SJSA1 (cell line): ENCODE data around the gene FMNL2. TPM values are rescaled to one million over a fixed set of nuclear protein-coding genes. Genes with fewer than 3 reads are reported as not detected.

Experiments used
- DNase-seq, 2 experiments: peaks; one replicate each; pipeline ENCODE4 v3.0.0-alpha.2; 2015 to 2020; ENCODE audit warnings: low spot score in 2 of 2, low read depth in 1 of 2
- H3K27ac ChIP-seq: fragments of 250-450 bp; sonication (Bioruptor Pico); 2 replicates; pipeline ENCODE4 v1.5.1; 2020; ENCODE audit warnings: mild to moderate bottlenecking, moderate library complexity
- H3K27me3 ChIP-seq: fragments of 250-450 bp; sonication (Bioruptor Pico); replicated peaks from 2 replicates; pipeline ENCODE4 v1.5.1; 2020; ENCODE audit warnings: mild to moderate bottlenecking, moderate library complexity
- H3K36me3 ChIP-seq: fragments of 250-450 bp; sonication (Bioruptor Pico); 2 replicates; pipeline ENCODE4 v1.5.1; 2020; ENCODE audit warnings: mild to moderate bottlenecking
- H3K4me1 ChIP-seq: fragments of 250-450 bp; sonication (Bioruptor Pico); replicated peaks from 2 replicates; pipeline ENCODE4 v1.6.1; 2021; ENCODE audit warnings: mild to moderate bottlenecking
- H3K4me3 ChIP-seq: fragments of 250-450 bp; sonication (Bioruptor Pico); 2 replicates; pipeline ENCODE4 v1.5.1; 2020; ENCODE audit warnings: mild to moderate bottlenecking
- H3K9me3 ChIP-seq: fragments of 250-450 bp; sonication (Bioruptor Pico); replicated peaks from 2 replicates; pipeline ENCODE4 v1.5.1; 2020; ENCODE audit warnings: mild to moderate bottlenecking
- total RNA-seq: library from RNA; depleted of rRNA; stranded (reverse); fragments of >200 nt; shearing (Covaris generic); gene quantifications from 2 replicates; pipeline ENCODE4 v1.2.3, GENCODE V29; 2014

FMNL2 gene
- total RNA-seq, 1 experiment from 2014 or later: 12.9 TPM

- no peak for DNase-seq
- Histone ChIP-seq H3K27ac (no peak overlapping the region), H3K27me3 (no peaks in the 10 kb centered on the region), H3K9me3 (no peaks in the 10 kb centered on the region), H3K4me3 (no peak overlapping the region), H3K4me1 (peaks cover 37% of the 10 kb centered on the region), H3K36me3 (no peaks in the 10 kb centered on the region)
These were observed 115.2 kb downstream of the FMNL2 start for GRCh38 chr2:152450176-152450575.

- DNase-seq: no peak
- Histone ChIP-seq H3K9me3 (no peaks in the 10 kb centered on the region), H3K36me3 (no peaks in the 10 kb centered on the region), H3K4me1 (peaks cover 34% of the 10 kb centered on the region), H3K4me3 (no peak overlapping the region), H3K27ac (peak overlapping the region; percentile 23; the same call in 1 of the 2 replicates), H3K27me3 (no peaks in the 10 kb centered on the region)
These were observed 117.4 kb downstream of the FMNL2 start for GRCh38 chr2:152452256-152452973.

GRCh38 chr2:152453129-152453911, 118.3 kb downstream of the FMNL2 start:
- DNase-seq: peak in 1 of 2 experiments; percentile 62
- H3K4me1 ChIP-seq: peaks cover 31% of the 10 kb centered on the region

GRCh38 chr2:152454371-152454770, 119.4 kb downstream of the FMNL2 start:
- no peak overlapping the region for H3K4me3 ChIP-seq
- H3K4me1 ChIP-seq: peaks cover 31% of the 10 kb centered on the region
- H3K27me3 ChIP-seq: no peaks in the 10 kb centered on the region
- H3K9me3 ChIP-seq: no peaks in the 10 kb centered on the region
- no peak overlapping the region for H3K27ac ChIP-seq
- DNase-seq: no peak
- H3K36me3 ChIP-seq: no peaks in the 10 kb centered on the region

More at GRCh38 chr2:152453129-152453911, 118.3 kb downstream of the FMNL2 start:
- no peaks in the 10 kb centered on the region for H3K9me3 ChIP-seq
- H3K27me3 ChIP-seq: no peaks in the 10 kb centered on the region
- H3K4me3 ChIP-seq: no peak overlapping the region
- peak overlapping the region; percentile 30 for H3K27ac ChIP-seq
- H3K36me3 ChIP-seq: no peaks in the 10 kb centered on the region

GRCh38 chr2:152454960-152455359, 120.0 kb downstream of the FMNL2 start:
- no peak for DNase-seq
- H3K27ac ChIP-seq: no peak overlapping the region
- H3K9me3 ChIP-seq: no peaks in the 10 kb centered on the region
- H3K4me1 ChIP-seq: peaks cover 31% of the 10 kb centered on the region
- no peaks in the 10 kb centered on the region for H3K27me3 ChIP-seq
- H3K4me3 ChIP-seq: no peak overlapping the region
- no peaks in the 10 kb centered on the region for H3K36me3 ChIP-seq

- Histone ChIP-seq H3K4me1 (peaks cover 31% of the 10 kb centered on the region), H3K9me3 (no peaks in the 10 kb centered on the region), H3K36me3 (no peaks in the 10 kb centered on the region), H3K27me3 (no peaks in the 10 kb centered on the region), H3K27ac (peak overlapping the region; percentile 35), H3K4me3 (no peak overlapping the region)
- DNase-seq: no peak
These were observed 120.8 kb downstream of the FMNL2 start for GRCh38 chr2:152455738-152456137.

GRCh38 chr2:152456262-152456661, 121.3 kb downstream of the FMNL2 start:
- H3K27ac ChIP-seq: peak overlapping the region; percentile 46
- no peaks in the 10 kb centered on the region for H3K9me3 ChIP-seq
- peaks cover 31% of the 10 kb centered on the region for H3K4me1 ChIP-seq
- no peaks in the 10 kb centered on the region for H3K36me3 ChIP-seq
- H3K27me3 ChIP-seq: no peaks in the 10 kb centered on the region
- no peak overlapping the region for H3K4me3 ChIP-seq
- DNase-seq: peak; percentile 66 to 75

GRCh38 chr2:152458441-152458940, 123.5 kb downstream of the FMNL2 start:
- DNase-seq: no peak
- Histone ChIP-seq H3K9me3 (no peaks in the 10 kb centered on the region), H3K36me3 (no peaks in the 10 kb centered on the region), H3K27ac (no peak overlapping the region), H3K27me3 (no peaks in the 10 kb centered on the region), H3K4me1 (peaks cover 23% of the 10 kb centered on the region), H3K4me3 (no peak overlapping the region)

- no peak for DNase-seq
- Histone ChIP-seq H3K36me3 (no peaks in the 10 kb centered on the region), H3K9me3 (no peaks in the 10 kb centered on the region)
These were observed 124.1 kb downstream of the FMNL2 start for GRCh38 chr2:152459091-152459490.

GRCh38 chr2:152460567-152460966, 125.6 kb downstream of the FMNL2 start:
- Histone ChIP-seq H3K4me1 (peaks cover 18% of the 10 kb centered on the region), H3K36me3 (no peaks in the 10 kb centered on the region), H3K9me3 (no peaks in the 10 kb centered on the region), H3K4me3 (no peak overlapping the region), H3K27me3 (no peaks in the 10 kb centered on the region), H3K27ac (no peak overlapping the region)
- DNase-seq: no peak

More at GRCh38 chr2:152459091-152459490, 124.1 kb downstream of the FMNL2 start:
- Histone ChIP-seq H3K27me3 (no peaks in the 10 kb centered on the region), H3K4me1 (peaks cover 18% of the 10 kb centered on the region), H3K27ac (no peak overlapping the region), H3K4me3 (no peak overlapping the region)

- H3K4me1 ChIP-seq: peaks cover 19% of the 10 kb centered on the region
- no peak for DNase-seq
These were observed 127.1 kb downstream of the FMNL2 start for GRCh38 chr2:152462120-152462519.

GRCh38 chr2:152462779-152463178, 127.8 kb downstream of the FMNL2 start:
- no peaks in the 10 kb centered on the region for H3K36me3 ChIP-seq
- no peaks in the 10 kb centered on the region for H3K9me3 ChIP-seq
- H3K4me3 ChIP-seq: no peak overlapping the region
- H3K27me3 ChIP-seq: no peaks in the 10 kb centered on the region
- H3K4me1 ChIP-seq: peaks cover 18% of the 10 kb centered on the region
- no peak for DNase-seq
- no peak overlapping the region for H3K27ac ChIP-seq

More at GRCh38 chr2:152462120-152462519, 127.1 kb downstream of the FMNL2 start:
- no peaks in the 10 kb centered on the region for H3K27me3 ChIP-seq
- no peak overlapping the region for H3K4me3 ChIP-seq
- H3K9me3 ChIP-seq: no peaks in the 10 kb centered on the region
- H3K36me3 ChIP-seq: no peaks in the 10 kb centered on the region
- no peak overlapping the region for H3K27ac ChIP-seq

- H3K27me3 ChIP-seq: no peaks in the 10 kb centered on the region
- no peak overlapping the region for H3K27ac ChIP-seq
- H3K36me3 ChIP-seq: no peaks in the 10 kb centered on the region
- no peak for DNase-seq
- H3K4me1 ChIP-seq: peaks cover 29% of the 10 kb centered on the region
- H3K9me3 ChIP-seq: no peaks in the 10 kb centered on the region
- no peak overlapping the region for H3K4me3 ChIP-seq
These were observed 130.0 kb downstream of the FMNL2 start for GRCh38 chr2:152464851-152465470.
